Mucosa of gallbladder (tissue), 1 donor: ENCODE results near the gene COG2. TPM values are rescaled to one million over a fixed set of nuclear protein-coding genes. Genes with fewer than 3 reads are reported as not detected.

Experiments
- DNase-seq: peaks from one replicate; pipeline ENCODE4 v3.0.0-alpha.2; 2020; ENCODE audit warnings: low spot score
- total RNA-seq: library from RNA; stranded (reverse); gene quantifications from one replicate; pipeline ENCODE4 v1.2.1, GENCODE V29; 2021
- donor health status: DM: no; HTN: no; CAD: no.

The COG2 gene
- total RNA-seq, 1 donor from 2014 or later = 41.1 TPM

DNA sequence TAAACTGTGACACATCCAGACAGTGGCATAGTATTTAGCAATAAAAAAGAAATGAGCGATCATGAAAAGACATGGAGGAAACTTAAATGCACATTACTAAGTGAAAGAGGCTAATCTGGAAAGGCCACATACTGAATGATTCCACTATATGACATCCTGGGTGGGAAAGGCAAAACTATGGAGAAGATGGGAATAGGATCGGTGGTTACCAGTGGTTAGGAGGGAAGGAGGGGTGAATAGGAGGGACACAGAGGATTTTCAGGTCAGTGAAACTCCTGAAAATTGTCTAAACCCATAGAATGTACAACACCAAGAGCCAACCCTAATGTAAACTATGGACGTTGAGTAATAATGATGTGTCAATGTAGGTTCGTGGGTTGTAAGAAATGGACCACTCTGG lies 57.9 kb downstream of the COG2 start:
- DNase-seq = no peak

GRCh38 chr1:230701434-230701833 lies 59.2 kb downstream of the COG2 start:
- no peak for DNase-seq

DNA sequence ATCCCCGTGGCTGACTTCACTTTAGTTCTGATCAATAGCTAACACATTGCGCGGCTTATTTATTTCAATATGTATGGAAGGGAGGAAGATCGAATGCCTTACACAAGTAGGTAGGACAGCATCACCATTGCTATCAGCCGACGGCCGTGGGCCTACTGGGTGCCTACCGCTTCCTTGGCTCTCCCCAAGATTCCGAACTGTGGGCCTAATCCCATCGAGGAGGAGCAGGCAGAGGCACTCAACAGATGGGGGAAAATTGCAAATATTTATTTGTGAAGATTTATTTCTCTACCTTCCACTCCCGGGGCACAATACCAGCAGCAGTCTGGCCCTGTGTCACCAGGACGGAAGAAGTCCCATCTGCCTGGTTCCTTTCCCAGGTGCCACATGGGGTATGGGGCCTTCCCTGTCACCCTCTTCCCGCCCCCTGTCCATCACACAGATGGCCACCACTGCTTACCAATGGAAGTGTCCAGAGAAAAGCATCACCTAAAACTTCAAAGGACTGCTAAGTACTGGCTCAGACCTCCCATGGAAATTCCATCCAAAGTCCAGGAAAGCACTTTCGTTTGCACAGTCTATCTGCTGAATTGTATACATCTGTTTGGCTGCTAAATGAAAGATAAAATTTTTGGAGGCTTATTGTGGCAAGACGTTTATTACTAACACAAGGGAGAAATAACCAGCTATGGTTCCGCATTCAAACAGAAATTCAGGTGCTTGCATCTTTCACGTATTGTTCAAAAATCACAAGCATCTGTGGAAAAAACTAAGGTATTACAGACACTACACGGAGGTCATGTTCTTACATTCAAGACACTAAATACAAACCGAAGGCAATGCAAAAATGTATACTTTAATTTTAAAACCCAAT lies 59.9 kb downstream of the COG2 start:
- no peak for DNase-seq

- no peak for DNase-seq
Measured at GRCh38 chr1:230702934-230703678, 60.8 kb downstream of the COG2 start.

DNA sequence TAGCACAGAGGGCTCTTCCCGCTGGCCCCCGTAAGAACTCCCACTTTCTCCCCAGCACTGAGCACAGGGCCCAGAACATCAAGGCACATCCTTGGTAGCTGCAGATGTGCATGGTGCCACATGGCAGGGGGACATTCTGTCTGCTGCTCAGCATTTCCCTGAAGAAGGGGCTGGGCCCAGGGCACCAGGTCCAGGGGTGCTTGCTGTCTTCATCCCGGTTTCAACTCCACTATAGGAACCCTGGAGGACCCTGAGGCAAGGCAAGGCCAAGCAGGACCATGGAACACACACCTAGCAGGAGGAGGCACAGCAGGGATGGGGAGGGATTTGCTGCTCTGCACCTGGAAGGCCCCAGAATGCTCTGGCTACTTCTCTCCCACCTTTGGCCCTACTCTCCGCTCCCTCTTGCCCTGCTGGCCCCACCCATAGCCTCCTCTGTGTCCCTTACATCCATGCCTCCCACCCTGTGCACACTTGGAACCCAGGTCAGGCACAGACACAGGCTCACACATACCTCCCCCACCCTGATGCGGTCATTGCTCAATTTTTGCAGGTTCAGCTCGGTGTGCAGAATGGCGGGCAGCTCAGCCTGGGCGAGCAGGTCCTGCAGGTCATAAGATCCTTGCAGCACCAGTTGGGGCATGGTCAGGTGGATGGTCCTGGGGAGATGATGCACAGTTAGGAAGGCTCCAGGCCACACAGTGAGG lies 61.6 kb downstream of the COG2 start:
- no peak for DNase-seq

DNA sequence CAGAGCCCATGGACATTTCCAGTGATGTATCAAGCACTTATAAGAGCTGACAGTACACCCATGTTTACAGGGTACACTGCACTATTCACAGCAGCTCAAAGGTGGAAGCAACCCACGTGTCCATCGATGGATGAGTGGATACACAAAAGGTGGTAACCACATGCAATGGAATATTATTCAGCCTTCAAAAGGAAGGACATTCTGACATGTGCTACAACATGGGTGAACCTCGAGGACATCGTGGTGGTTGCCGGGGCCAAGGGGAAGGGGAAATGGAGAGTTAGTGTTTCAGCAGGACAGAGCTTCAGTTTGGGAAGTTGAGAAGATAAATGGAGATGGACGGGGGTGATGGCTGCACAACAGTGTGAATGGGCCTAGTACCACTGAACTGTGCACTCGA lies 62.5 kb downstream of the COG2 start:
- no peak for DNase-seq

GRCh38 chr1:230705289-230706019 lies 63.2 kb downstream of the COG2 start:
- no peak for DNase-seq

DNA sequence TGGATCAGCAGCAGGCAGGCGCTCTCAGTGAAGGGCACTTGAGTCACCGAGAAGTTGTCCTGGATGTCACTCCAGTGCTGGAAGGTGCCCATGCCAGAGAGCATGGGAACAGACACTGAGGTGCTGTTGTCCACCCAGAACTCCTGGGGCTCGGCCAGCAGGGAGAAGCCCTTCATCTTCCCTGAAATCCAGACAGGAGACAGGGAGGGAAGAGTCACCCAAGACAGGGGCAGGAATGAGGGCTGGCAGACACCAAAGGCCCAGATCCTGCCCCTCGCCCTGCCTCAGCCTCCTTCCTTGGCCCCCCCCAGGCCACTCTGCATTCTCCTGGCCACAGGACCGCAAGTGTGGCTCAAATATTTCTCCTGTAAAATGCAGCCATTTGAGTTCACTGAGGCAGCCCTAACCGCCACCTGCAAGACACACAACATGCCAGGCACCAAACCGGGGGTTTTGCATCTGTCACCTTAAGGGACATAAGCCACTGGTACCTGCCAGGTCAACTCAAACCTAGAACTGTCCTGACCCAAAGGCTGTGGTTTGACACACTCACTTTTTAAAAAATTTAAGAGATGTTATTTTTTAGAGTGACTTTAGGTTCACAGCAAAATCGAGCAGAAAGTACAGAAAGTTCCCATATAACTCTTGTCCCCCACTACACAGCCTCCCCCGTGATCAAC lies 63.9 kb downstream of the COG2 start:
- DNase-seq = no peak

DNA sequence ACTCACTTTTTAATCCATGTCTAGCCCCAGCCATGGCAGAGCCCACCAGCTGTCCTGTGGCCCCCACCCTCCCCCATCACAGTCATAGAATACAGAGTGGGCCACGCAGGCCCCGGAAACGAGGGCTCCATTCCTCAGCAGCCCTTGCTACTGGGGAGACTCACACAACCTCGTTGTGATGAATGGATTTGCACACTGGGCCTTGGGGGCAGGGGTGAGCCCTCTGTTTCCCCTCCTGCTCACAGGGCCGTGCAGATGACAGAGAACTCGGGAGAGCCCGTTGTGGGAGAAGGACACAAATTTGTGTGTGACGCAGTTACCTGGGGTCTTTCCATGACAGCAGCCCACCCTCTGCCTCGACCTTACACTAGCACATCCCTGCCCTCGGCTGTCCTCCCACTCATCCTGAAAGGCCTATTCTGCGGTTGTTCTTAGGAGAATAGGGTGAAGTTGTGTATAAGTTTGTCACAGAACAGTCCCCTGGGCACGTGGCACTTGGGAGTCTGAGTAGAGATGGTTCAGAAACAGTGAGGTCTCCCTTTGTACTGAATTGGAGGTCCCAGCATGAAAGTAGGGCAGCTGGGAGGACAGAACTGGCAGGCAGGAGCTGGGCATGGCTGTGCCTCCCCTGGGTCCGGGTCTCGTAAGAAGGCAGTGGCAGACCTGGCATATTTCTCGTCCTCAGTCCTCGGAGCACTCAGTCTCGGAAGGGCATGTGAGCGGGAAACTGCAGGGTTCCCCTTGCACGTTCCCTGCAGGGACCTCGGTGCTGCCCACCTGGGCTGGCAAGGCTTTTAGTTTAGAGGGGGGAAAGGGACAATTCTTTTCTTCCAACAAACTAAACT lies 64.8 kb downstream of the COG2 start:
- no peak for DNase-seq

DNA sequence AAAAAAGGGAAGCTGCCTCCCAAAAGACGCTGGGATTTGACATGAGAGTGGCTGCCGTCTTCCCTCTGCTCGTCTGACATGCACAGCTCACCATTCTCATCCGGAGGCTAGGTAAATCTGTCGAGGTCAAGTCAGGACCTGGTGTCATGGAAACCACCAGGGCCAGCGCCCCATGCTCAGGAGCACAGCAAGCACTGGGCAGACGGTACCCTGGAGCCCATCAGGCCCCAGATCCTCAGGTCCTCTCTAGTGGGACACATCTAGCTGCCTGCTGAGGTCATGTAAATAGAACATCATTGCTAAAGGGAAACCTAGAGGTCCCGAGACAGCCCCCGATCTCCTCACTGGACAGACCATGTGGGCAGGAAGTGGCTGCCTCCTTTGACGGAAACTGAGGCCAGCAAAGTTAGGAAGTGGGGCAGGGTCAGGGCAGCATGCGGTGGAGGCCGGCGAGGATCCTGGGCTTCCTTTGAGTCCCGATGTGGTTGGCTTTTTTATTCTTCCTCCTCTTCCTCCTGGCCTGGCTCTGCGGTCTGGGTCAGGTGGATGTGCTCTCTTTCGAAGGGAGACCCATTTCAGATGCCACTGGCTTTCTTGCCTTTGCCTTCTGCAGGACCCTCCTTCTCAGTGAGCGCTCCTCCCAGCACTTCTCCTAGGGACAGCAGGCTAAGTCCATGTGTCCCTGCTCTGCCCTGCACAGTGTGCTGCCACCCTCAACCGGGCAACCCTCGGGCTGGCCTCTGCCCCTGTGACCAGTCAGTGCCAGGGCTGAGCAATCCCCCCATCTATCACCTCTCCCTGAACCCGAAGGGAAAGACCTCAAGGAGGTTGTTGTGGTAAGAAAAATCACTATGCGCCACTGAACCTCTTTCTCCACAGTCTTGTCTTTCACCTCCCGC lies 65.7 kb downstream of the COG2 start:
- no peak for DNase-seq

DNA sequence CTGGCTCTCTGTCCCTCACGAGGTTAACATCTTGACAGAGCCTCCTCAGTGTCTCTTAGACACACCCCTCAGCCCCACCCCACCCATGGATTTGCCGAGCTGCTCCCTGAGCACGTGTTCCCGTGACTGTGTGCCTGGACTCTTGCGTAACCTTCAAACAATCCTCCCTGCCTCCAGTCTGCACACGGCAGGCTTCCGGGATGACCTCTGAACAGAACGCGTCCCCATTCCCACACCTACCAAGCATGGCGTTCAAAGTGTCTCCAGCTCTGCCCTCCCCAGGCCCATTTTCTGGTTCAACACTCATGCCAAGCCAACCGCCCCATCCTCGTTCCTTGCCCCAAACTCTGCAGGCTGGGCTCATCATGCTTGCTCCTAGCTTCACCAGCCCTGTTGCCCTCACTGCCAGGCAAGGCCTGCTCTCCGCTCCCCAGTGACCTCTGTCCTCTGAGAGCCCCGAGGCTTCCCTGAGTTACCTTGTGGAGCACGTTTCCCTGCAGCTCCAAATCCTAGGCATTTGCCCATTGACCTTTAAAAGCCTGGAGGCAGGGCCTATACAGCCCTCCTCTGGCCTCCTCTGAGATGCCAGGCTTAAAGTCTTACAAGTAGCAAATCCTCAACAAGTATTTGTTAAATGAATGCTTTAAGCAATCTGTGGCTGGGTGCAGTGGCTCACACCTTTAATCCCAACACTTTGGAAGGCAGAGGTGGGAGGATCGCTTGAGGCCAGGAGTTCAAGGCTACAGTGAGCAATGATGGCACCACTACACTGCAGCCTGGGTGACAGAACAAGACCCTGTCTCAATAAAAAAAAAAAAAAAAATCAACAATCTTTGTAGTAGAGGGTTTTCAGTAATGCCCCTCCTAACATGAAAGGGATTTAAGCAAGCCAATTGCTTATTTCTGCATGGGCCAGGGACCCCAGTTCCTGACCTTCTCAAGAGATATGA lies 66.6 kb downstream of the COG2 start:
- peak; percentile 89 for DNase-seq

GRCh38 chr1:230709619-230710542 lies 67.6 kb downstream of the COG2 start:
- no peak for DNase-seq

DNA sequence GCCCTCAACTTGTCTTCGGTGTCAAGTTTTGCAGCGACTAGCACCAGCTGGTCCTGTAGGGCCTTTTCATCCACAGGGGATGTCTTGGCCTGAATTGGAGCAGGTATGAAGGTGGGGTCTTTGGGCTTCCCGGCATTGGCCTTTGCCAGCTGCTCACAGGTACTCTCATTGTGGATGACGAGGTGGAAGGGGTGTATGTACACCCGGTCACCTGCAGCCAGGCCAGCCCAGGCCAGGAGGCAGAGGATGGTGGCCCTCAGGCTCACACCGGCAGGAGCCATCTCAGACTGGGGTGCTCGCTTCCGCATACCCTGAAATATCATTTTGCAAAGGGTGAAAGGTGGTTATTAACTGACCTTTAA lies 68.2 kb downstream of the COG2 start:
- DNase-seq = no peak

GRCh38 chr1:230711245-230711644 lies 69.0 kb downstream of the COG2 start:
- no peak for DNase-seq

- DNase-seq = no peak
Measured at GRCh38 chr1:230712470-230712942, 70.2 kb downstream of the COG2 start.

DNA sequence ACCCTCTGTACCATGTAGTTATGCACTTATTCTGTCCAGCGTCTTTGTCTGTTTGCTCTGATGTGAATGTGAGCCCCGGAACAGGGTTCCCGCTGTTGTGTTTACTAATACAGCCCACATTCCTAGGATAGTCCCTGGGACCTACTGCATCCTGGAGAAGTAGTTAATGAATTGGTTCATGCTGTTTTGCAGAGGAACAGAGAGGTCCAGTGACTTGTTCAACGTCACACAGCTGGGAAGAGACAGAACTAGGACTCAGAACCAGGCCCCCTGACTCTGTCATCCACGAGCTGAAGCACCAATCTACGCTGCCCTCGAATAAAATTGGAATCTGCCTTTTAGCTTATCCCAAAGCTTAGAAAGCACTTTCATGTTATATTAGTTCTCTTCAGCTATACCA lies 70.9 kb downstream of the COG2 start:
- no peak for DNase-seq

GRCh38 chr1:230713547-230713914 lies 71.2 kb downstream of the COG2 start:
- no peak for DNase-seq
